ENCODE data around the gene HSPB1.

The HSPB1 gene

GRCh38 chr7:76273503-76273902 lies 29.0 kb upstream of the HSPB1 start:
- Histone ChIP-seq H3K4me2 (ENCODE audit: insufficient read depth, low read length) (no peak overlapping the region), H3K9ac (ENCODE audit: low read depth, low read length) (no peak overlapping the region), H3K4me3 (ENCODE audit: low read depth in 1 of 2, low read length in 2 of 2) (no peak overlapping the region), H3K79me2 (ENCODE audit: insufficient read depth, low read length) (no peaks in the 10 kb centered on the region), H3K27ac (ENCODE audit: low read length) (no peak overlapping the region), H3K36me3 (ENCODE audit: insufficient read depth, low read length) (no peaks in the 10 kb centered on the region), H3K9me3 (ENCODE audit: insufficient read depth, low read length, severe bottlenecking) (no peaks in the 10 kb centered on the region), H4K20me1 (ENCODE audit: insufficient read depth, low read length) (no peaks in the 10 kb centered on the region; the same call in 1 of the 2 replicates), H3K27me3 (ENCODE audit: insufficient read depth, low read length, poor library complexity) (peaks cover 13% of the 10 kb centered on the region), H3K4me1 (ENCODE audit: insufficient read depth, low read length) (no peaks in the 10 kb centered on the region), H2AFZ (ENCODE audit: low read depth, low read length) (no peak overlapping the region)
- TF ChIP-seq EZH2 (IDR thresholded peaks at IDR 0.05; ENCODE audit: borderline replicate concordance, low read depth, low read length, severe bottlenecking), result no peak
- TF ChIP-seq, protein P1, sequence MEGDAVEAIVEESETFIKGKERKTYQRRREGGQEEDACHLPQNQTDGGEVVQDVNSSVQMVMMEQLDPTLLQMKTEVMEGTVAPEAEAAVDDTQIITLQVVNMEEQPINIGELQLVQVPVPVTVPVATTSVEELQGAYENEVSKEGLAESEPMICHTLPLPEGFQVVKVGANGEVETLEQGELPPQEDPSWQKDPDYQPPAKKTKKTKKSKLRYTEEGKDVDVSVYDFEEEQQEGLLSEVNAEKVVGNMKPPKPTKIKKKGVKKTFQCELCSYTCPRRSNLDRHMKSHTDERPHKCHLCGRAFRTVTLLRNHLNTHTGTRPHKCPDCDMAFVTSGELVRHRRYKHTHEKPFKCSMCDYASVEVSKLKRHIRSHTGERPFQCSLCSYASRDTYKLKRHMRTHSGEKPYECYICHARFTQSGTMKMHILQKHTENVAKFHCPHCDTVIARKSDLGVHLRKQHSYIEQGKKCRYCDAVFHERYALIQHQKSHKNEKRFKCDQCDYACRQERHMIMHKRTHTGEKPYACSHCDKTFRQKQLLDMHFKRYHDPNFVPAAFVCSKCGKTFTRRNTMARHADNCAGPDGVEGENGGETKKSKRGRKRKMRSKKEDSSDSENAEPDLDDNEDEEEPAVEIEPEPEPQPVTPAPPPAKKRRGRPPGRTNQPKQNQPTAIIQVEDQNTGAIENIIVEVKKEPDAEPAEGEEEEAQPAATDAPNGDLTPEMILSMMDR (IDR thresholded peaks at IDR 0.05; ENCODE audit: borderline replicate concordance, extremely low read depth, low read length, poor library complexity, severe bottlenecking), result no peak
- DNase-seq, result no peak
- no peak for ATAC-seq (ENCODE audit: insufficient read depth, low read depth)

DNA sequence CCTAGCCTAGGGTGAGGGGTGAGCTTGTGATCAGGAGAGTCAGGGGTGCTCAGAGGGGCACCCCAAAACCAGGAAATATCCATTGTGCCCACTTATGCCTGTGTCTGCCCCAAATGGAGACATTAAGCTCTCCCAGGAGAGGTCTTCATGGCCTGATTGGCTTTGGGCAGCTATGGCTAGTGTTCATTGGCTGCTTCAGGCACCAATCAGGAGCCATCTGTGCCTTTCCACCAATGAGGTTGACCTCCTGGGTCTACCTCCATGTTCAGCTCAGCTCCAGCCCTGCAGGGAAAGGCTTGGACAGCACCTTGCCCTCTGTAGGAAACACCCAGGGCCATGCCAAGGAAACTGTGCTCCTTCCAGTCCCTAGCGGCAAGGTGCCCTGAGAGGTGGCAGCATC lies 23.9 kb upstream of the HSPB1 start:
- Histone ChIP-seq H3K36me3 (ENCODE audit: insufficient read depth, low read length) (no peaks in the 10 kb centered on the region), H3K27me3 (ENCODE audit: insufficient read depth, low read length, poor library complexity) (peaks cover 4% of the 10 kb centered on the region), H4K20me1 (ENCODE audit: insufficient read depth, low read length) (no peaks in the 10 kb centered on the region; the same call in 1 of the 2 replicates), H3K4me3 (ENCODE audit: low read depth in 1 of 2, low read length in 2 of 2) (no peak overlapping the region), H3K27ac (ENCODE audit: low read length) (no peak overlapping the region), H3K9ac (ENCODE audit: low read depth, low read length) (no peak overlapping the region), H2AFZ (ENCODE audit: low read depth, low read length) (no peak overlapping the region), H3K4me2 (ENCODE audit: insufficient read depth, low read length) (no peak overlapping the region), H3K9me3 (ENCODE audit: insufficient read depth, low read length, severe bottlenecking) (no peaks in the 10 kb centered on the region), H3K79me2 (ENCODE audit: insufficient read depth, low read length) (no peaks in the 10 kb centered on the region), H3K4me1 (ENCODE audit: insufficient read depth, low read length) (no peaks in the 10 kb centered on the region)
- DNase-seq (no peak), ATAC-seq (ENCODE audit: insufficient read depth, low read depth) (peak; percentile 24; the same call in 2 of the 3 replicates)
- TF ChIP-seq, protein P1 (IDR thresholded peaks at IDR 0.05; ENCODE audit: borderline replicate concordance, extremely low read depth, low read length, poor library complexity, severe bottlenecking), result no peak
- no peak for TF ChIP-seq EZH2 (IDR thresholded peaks at IDR 0.05; ENCODE audit: borderline replicate concordance, low read depth, low read length, severe bottlenecking)

DNA sequence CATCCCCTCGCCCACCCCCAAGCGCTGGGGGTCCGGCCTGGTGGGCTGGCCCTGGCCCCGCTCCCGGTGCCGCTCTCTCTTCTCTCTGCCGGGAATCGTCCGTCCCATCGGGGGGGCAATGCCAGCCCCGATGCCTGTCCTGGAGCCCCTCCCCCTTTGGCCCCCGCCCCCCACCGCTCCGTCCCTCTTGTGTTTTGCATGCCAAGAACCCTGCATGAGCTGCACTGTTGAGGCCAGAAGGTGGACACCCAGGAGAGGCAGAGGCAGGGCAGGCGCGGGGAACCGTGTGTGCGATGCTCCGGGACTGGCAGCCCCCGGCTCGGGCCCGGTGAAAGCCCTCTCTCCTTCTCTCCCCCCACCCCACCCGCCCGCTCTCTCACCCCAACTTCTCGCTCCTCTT lies 22.1 kb upstream of the HSPB1 start:
- Histone ChIP-seq H3K9me3 (ENCODE audit: insufficient read depth, low read length, severe bottlenecking) (no peaks in the 10 kb centered on the region), H3K36me3 (ENCODE audit: insufficient read depth, low read length) (no peaks in the 10 kb centered on the region), H2AFZ (ENCODE audit: low read depth, low read length) (no peak overlapping the region), H3K4me1 (ENCODE audit: insufficient read depth, low read length) (no peaks in the 10 kb centered on the region), H4K20me1 (ENCODE audit: insufficient read depth, low read length) (no peaks in the 10 kb centered on the region), H3K4me2 (ENCODE audit: insufficient read depth, low read length) (no peak overlapping the region), H3K79me2 (ENCODE audit: insufficient read depth, low read length) (no peaks in the 10 kb centered on the region), H3K27ac (ENCODE audit: low read length) (no peak overlapping the region), H3K4me3 (ENCODE audit: low read depth in 1 of 2, low read length in 2 of 2) (no peak overlapping the region), H3K27me3 (ENCODE audit: insufficient read depth, low read length, poor library complexity) (no peaks in the 10 kb centered on the region), H3K9ac (ENCODE audit: low read depth, low read length) (no peak overlapping the region)
- no peak for TF ChIP-seq EZH2 (IDR thresholded peaks at IDR 0.05; ENCODE audit: borderline replicate concordance, low read depth, low read length, severe bottlenecking)
- TF ChIP-seq, protein P1 (IDR thresholded peaks at IDR 0.05; ENCODE audit: borderline replicate concordance, extremely low read depth, low read length, poor library complexity, severe bottlenecking), result no peak
- ATAC-seq (ENCODE audit: insufficient read depth, low read depth) (no peak), DNase-seq (no peak)

All from DND-41 (cell line).